ENCODE results near the gene TRIM72. TPM values are rescaled to one million over a fixed set of nuclear protein-coding genes. Genes with fewer than 3 reads are reported as not detected.
A peak's percentile ranks its signal among the peaks of the same experiment; 100 is the strongest.

The TRIM72 gene
- total RNA-seq, 2 experiments from 2014 or later: 0.03 to 0.05 TPM

GRCh38 chr16:31184888-31185287 lies 29.0 kb upstream of the TRIM72 start:
- Mint-ChIP-seq H3K9me3 (no peaks in the 10 kb centered on the region), H3K4me1 (peaks cover 82% of the 10 kb centered on the region), H3K27ac (peak overlapping the region; percentile 28), H3K4me3 (peak overlapping the region; percentile 9), H3K27me3 (no peaks in the 10 kb centered on the region), H3K36me3 (ENCODE audit: low read depth) (peaks cover 96% of the 10 kb centered on the region)
- CTCF ChIA-PET: interaction anchor here (1.1 kb wide), 1 partner anchor 16 kb away, joined by 5 read pairs; no protein-coding TSS in a partner anchor
- POLR2A ChIA-PET: interaction anchor here (0.7 to 6.9 kb wide), 5 partner anchors 10 to 274 kb away, joined by 3 to 77 read pairs (median 10); partner anchors contain the start of genes ARMC5 and PYCARD
- no peak for DNase-seq

DNA sequence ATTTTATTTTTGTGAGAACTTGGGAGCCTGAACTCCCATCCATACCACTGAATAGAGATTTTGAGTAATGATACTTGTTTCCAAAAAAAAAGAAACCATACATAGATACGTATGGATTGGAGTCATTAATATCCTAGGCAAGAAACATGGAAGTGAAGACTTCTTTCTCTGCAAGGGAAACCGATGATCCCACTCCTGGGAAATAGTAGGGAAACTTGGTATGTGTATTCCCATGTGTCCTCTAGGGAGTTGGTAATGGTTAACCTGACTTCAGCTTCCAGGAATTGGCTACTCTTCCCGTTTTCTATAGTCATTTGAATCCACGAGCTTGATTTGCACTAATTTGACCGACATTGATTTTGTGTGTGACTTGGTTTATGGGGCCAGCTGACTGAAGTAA lies 28.6 kb upstream of the TRIM72 start:
- CTCF ChIA-PET: no interaction called here
- POLR2A ChIA-PET: interaction anchor here (0.7 to 6.9 kb wide), 4 partner anchors 10 to 148 kb away, joined by 3 to 77 read pairs (median 40); partner anchors contain the start of genes PRSS8 and PYCARD
- no peak for DNase-seq
- Mint-ChIP-seq H3K4me3 (no peak overlapping the region), H3K36me3 (ENCODE audit: low read depth) (peaks cover 98% of the 10 kb centered on the region), H3K9me3 (no peaks in the 10 kb centered on the region), H3K4me1 (peaks cover 84% of the 10 kb centered on the region), H3K27me3 (no peaks in the 10 kb centered on the region), H3K27ac (no peak overlapping the region)

DNA sequence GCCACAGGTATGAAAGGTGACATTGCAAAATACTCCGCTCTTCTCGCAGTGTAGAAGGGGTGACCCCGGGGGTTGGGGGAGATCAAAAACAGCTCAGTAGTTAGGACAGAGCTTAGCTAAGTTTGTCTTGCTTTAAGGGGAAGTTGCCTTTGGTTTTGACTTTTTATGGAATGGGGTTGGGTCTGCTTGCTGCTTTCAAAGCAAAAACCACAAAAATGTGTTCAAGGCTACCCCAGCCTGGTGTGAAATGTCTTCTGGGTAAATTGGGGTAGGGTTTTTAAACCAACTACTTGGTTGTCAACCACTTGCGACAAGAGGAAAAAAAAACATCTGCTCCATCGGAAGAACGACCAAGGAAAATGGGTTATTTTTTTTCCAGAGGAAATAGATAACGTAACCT lies 27.7 kb upstream of the TRIM72 start:
- CTCF ChIA-PET: interaction anchor here (0.9 kb wide), 1 partner anchor 79 kb away, joined by 3 read pairs; no protein-coding TSS in a partner anchor
- peaks cover 92% of the 10 kb centered on the region for H3K4me1 Mint-ChIP-seq
- H3K27ac Mint-ChIP-seq: peak overlapping the region; percentile 38

GRCh38 chr16:31186930-31187807 lies 26.8 kb upstream of the TRIM72 start:
- H3K36me3 Mint-ChIP-seq (ENCODE audit: low read depth): peaks cover 98% of the 10 kb centered on the region
- no peak overlapping the region for H3K4me3 Mint-ChIP-seq
- CTCF ChIA-PET: interaction anchor here (0.9 to 1.7 kb wide), 2 partner anchors 45 to 80 kb away, joined by 3 to 4 read pairs; no protein-coding TSS in a partner anchor
- H3K9me3 Mint-ChIP-seq: no peaks in the 10 kb centered on the region
- H3K4me1 Mint-ChIP-seq: peaks cover 93% of the 10 kb centered on the region
- POLR2A ChIA-PET: interaction anchor here (0.8 to 6.9 kb wide), 6 partner anchors 8 to 28 kb away, joined by 3 to 77 read pairs (median 6); partner anchors contain the start of gene PYCARD
- no peak for DNase-seq
- peak overlapping the region; percentile 8 for H3K27ac Mint-ChIP-seq
- H3K27me3 Mint-ChIP-seq: no peaks in the 10 kb centered on the region

More for the DNA sequence above, 27.7 kb upstream of the TRIM72 start:
- POLR2A ChIA-PET: interaction anchor here (0.9 to 6.9 kb wide), 5 partner anchors 9 to 273 kb away, joined by 3 to 77 read pairs (median 9); partner anchors contain the start of genes ARMC5, PRSS8 and PYCARD
- DNase-seq: no peak
- Mint-ChIP-seq H3K27me3 (no peaks in the 10 kb centered on the region), H3K4me3 (no peak overlapping the region), H3K36me3 (ENCODE audit: low read depth) (peaks cover 98% of the 10 kb centered on the region), H3K9me3 (no peaks in the 10 kb centered on the region)

DNA sequence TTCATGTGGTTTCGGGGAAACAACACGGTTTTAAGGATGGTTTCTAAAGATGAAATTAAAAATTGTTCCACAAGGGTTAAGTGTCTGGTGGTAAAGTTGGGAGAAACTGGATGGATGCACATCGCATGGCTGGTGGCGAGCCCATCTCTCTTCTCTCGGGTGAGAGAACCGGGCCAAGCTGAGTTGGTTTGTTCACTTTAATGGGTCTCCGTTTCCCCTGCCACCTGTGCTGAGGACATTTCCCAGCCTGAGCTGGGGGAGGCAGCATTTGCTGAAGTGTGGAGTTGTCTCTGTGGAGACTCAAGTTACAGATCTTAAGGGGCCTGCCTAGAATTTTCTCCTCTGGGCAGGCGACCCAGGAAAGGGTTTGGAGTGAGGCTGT lies 26.1 kb upstream of the TRIM72 start:
- Mint-ChIP-seq H3K9me3 (no peaks in the 10 kb centered on the region), H3K27ac (peak overlapping the region; percentile 23), H3K4me1 (peaks cover 89% of the 10 kb centered on the region), H3K27me3 (no peaks in the 10 kb centered on the region), H3K36me3 (ENCODE audit: low read depth) (peaks cover 94% of the 10 kb centered on the region), H3K4me3 (no peak overlapping the region)
- no peak for DNase-seq
- CTCF ChIA-PET: interaction anchor here (1.7 kb wide), 1 partner anchor 46 kb away, joined by 4 read pairs; no protein-coding TSS in a partner anchor
- POLR2A ChIA-PET: interaction anchor here (0.8 to 6.9 kb wide), 5 partner anchors 7 to 27 kb away, joined by 3 to 77 read pairs (median 9); partner anchors contain the start of gene PYCARD

- Mint-ChIP-seq H3K4me3 (no peak overlapping the region), H3K36me3 (ENCODE audit: low read depth) (peaks cover 93% of the 10 kb centered on the region)
- CTCF ChIA-PET: interaction anchor here (0.7 to 1.8 kb wide), 5 partner anchors 8 to 272 kb away, joined by 3 to 4 read pairs (median 3); no protein-coding TSS in a partner anchor
These were observed 25.2 kb upstream of the TRIM72 start for GRCh38 chr16:31188450-31189411.

DNA sequence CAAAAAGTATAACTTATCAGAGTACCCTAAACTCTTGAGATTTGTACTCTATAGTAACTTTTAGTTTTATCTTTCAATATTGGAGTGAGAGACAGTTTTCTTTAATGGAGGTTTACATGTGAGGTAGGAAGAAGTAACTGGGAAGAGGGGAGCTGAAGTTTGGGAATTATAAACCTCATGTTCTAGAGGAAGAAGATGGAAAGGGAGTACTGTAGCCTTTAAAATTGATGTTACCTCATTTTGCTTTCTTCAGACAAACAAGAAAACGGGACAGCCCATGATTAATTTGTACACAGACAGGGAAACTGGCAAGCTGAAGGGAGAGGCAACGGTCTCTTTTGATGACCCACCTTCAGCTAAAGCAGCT lies 24.5 kb upstream of the TRIM72 start:
- ChIA-PET CTCF (interaction anchor here (0.7 to 1.8 kb wide), 4 partner anchors 9 to 271 kb away, joined by 3 to 4 read pairs (median 3); no protein-coding TSS in a partner anchor), POLR2A (interaction anchor here (0.6 to 6.3 kb wide), 10 partner anchors 9 to 269 kb away, joined by 3 to 59 read pairs (median 4); partner anchors contain the start of genes FUS and PYCARD)
- Mint-ChIP-seq H3K4me3 (no peak overlapping the region), H3K27ac (peak overlapping the region; percentile 5), H3K36me3 (ENCODE audit: low read depth) (peaks cover 93% of the 10 kb centered on the region), H3K4me1 (peaks cover 83% of the 10 kb centered on the region), H3K27me3 (no peaks in the 10 kb centered on the region), H3K9me3 (no peaks in the 10 kb centered on the region)
- no peak for DNase-seq

More at GRCh38 chr16:31188450-31189411, 25.2 kb upstream of the TRIM72 start:
- no peak for DNase-seq
- Mint-ChIP-seq H3K4me1 (peaks cover 85% of the 10 kb centered on the region), H3K27ac (peak overlapping the region; percentile 5), H3K27me3 (no peaks in the 10 kb centered on the region), H3K9me3 (no peaks in the 10 kb centered on the region)
- POLR2A ChIA-PET: interaction anchor here (0.6 to 6.9 kb wide), 11 partner anchors 6 to 269 kb away, joined by 3 to 77 read pairs (median 5); partner anchors contain the start of genes FUS and PYCARD

- Mint-ChIP-seq H3K36me3 (ENCODE audit: low read depth) (peaks cover 93% of the 10 kb centered on the region), H3K9me3 (no peaks in the 10 kb centered on the region), H3K4me3 (no peak overlapping the region), H3K27ac (no peak overlapping the region), H3K4me1 (peaks cover 82% of the 10 kb centered on the region), H3K27me3 (no peaks in the 10 kb centered on the region)
- ChIA-PET POLR2A (interaction anchor here (1.0 to 6.3 kb wide), 9 partner anchors 8 to 265 kb away, joined by 3 to 59 read pairs (median 5); partner anchors contain the start of genes FUS and PYCARD), CTCF (interaction anchor here (1.3 to 1.8 kb wide), 3 partner anchors 8 to 270 kb away, joined by 3 to 7 read pairs (median 4); no protein-coding TSS in a partner anchor)
- no peak for DNase-seq
These were observed 23.9 kb upstream of the TRIM72 start for GRCh38 chr16:31190061-31190460.

DNA sequence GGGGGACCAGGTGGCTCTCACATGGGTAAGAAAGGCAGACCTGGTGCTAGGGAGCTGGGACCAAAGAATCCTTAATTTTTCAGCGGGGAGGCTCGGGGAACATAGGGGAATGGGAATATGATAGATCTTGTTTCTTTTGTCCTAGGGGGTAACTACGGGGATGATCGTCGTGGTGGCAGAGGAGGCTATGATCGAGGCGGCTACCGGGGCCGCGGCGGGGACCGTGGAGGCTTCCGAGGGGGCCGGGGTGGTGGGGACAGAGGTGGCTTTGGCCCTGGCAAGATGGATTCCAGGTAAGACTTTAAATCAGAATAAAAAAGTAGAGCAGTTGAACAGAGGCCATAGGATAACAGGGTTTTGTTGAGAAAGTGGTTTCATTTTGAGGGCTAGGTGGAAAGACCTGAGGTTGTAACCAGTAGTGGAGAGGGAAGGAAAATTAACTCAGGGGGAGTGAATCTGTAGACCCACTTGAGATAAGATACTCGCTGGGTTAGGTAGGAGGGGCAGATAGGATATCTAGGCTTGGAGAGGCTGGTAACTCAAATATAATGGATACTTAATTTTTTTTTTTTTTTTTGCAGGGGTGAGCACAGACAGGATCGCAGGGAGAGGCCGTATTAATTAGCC lies 23.0 kb upstream of the TRIM72 start:
- no peaks in the 10 kb centered on the region for H3K9me3 Mint-ChIP-seq
- CTCF ChIA-PET: interaction anchor here (1.3 to 1.4 kb wide), 2 partner anchors 10 kb away, joined by 3 to 7 read pairs; no protein-coding TSS in a partner anchor
- H3K4me3 Mint-ChIP-seq: no peak overlapping the region

DNA sequence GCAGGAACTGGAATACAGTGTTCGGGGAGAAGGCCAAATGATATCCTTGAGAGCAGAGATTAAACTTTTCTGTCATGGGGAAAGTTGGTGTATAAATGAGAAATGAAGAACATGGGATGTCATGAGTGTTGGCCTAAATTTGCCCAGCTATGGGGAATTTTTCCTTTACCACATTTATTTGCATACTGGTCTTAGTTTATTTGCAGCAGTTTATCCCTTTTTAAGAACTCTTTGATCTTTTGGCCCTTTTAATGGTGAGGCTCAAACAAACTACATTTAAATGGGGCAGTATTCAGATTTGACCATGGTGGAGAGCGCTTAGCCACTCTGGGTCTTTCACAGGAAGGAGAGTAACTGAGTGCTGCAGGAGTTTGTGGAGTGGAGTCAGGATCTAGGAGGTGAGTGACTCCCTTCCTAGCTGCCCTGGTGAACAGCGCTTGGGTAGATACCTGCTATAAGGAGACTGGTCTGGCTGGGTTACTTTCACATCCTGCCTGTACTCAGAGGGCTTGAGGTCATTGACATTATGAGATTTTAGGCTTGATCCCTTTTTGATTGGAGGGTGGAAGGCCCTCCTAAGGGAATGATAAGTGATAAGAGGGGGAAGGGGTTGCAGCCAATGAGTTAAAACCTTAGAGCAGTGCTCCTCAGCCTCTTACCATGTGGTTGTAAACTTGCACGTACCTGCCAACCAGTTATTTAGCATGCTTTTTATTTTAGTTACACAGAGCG lies 22.1 kb upstream of the TRIM72 start:
- POLR2A ChIA-PET: interaction anchor here (0.6 to 9.0 kb wide), 8 partner anchors 7 to 251 kb away, joined by 3 to 77 read pairs (median 3); partner anchors contain the start of genes FUS, PYCARD and ZNF843
- CTCF ChIA-PET: interaction anchor here (1.1 to 1.4 kb wide), 2 partner anchors 9 to 268 kb away, joined by 3 read pairs; no protein-coding TSS in a partner anchor

More for the DNA sequence above, 23.0 kb upstream of the TRIM72 start:
- Mint-ChIP-seq H3K36me3 (ENCODE audit: low read depth) (peaks cover 91% of the 10 kb centered on the region), H3K27ac (no peak overlapping the region), H3K4me1 (peaks cover 74% of the 10 kb centered on the region), H3K27me3 (no peaks in the 10 kb centered on the region)
- DNase-seq: no peak
- POLR2A ChIA-PET: interaction anchor here (0.6 to 9.0 kb wide), 11 partner anchors 6 to 264 kb away, joined by 3 to 77 read pairs (median 5); partner anchors contain the start of genes FUS and PYCARD

More for the DNA sequence above, 22.1 kb upstream of the TRIM72 start:
- no peaks in the 10 kb centered on the region for H3K27me3 Mint-ChIP-seq
- peaks cover 91% of the 10 kb centered on the region for H3K36me3 Mint-ChIP-seq (ENCODE audit: low read depth)
- DNase-seq: no peak
- no peak overlapping the region for H3K4me3 Mint-ChIP-seq
- H3K27ac Mint-ChIP-seq: peak overlapping the region; percentile 16
- no peaks in the 10 kb centered on the region for H3K9me3 Mint-ChIP-seq
- peaks cover 71% of the 10 kb centered on the region for H3K4me1 Mint-ChIP-seq

Measured in activated CD4-positive, alpha-beta memory T cell treated with anti-CD3 and anti-CD28 coated beads, Interleukin-2, amount 10 ng/mL, durations not matched to agents 7 days and 5 days (primary cell).